A172 (cell line): Measurements from ENCODE around the gene EIPR1. TPM values are rescaled to one million over a fixed set of nuclear protein-coding genes. Genes with fewer than 3 reads are reported as not detected.
"Not testable (repeated sequence)": the region's sequence is repeated elsewhere in the genome, so short reads cannot be mapped to it uniquely, and the experiment has no call there.

ENCODE experiments used
- DNase-seq: peaks from one replicate; pipeline ENCODE4 v3.0.0-alpha.2; 2015; ENCODE audit warnings: low spot score
- total RNA-seq: library from RNA; depleted of rRNA; stranded (reverse); fragments of >200 nt; shearing (Covaris generic); gene quantifications from 2 replicates; pipeline ENCODE4 v1.2.3, GENCODE V29; 2014

Gene EIPR1
- total RNA-seq, 1 experiment from 2014 or later, result 118 TPM

DNA sequence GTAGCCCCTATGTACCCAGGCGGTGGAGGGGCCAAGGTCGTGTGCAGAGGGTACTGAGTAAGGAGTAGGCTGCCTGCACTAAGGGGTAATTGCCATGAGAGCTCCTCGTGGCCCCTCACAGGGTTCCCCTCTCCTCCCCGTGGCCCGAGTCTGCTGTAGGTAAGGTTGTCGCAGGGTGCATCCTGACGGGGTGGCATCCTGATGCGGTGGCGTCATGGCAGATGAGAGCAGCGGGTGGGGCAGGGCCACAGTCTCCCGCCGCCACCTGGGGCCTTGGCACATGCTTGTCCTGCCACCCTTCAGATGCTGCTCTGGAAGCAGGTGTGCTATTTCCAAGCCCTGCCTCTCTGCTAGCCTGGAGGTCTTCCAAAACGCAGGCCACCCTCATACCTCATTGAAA lies 89.7 kb downstream of the EIPR1 start:
- DNase-seq, result no peak

GRCh38 chr2:3286646-3287036 lies 91.0 kb downstream of the EIPR1 start:
- not testable (repeated sequence) for DNase-seq

- no peak for DNase-seq
These were observed 91.5 kb downstream of the EIPR1 start for GRCh38 chr2:3285901-3286645.

GRCh38 chr2:3284657-3285630 lies 92.7 kb downstream of the EIPR1 start:
- DNase-seq, result no peak

DNA sequence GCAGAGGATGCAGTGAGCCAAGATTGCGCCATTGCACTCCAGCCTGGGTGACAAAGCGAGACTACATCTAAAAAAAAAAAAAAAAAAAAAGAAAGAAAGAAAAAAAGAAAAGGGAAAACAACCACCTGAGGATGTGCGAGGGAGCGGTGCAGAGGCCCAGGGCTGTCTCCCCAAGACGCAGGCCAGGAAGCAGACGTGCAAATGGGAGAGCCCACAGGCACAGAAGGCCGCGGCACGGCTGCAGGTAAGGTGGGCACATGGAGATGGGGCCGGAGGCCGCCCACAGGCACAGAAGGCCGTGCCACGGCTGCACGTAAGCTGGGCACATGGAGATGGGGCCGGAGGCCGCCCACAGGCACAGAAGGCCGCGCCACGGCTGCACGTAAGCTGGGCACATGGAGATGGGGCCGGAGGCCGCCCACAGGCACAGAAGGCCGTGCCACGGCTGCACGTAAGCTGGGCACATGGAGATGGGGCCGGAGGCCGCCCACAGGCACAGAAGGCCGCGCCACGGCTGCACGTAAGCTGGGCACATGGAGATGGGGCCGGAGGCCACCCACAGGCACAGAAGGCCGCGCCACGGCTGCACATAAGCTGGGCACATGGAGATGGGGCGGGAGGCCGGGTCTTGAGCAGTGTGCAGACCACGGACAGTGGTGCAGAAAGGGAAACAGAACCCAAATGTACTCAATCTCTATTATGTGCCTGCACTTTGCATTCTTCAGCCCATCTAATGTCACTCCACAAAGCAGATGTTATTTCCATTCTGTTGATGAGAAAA lies 93.6 kb downstream of the EIPR1 start:
- not testable (repeated sequence) for DNase-seq

DNA sequence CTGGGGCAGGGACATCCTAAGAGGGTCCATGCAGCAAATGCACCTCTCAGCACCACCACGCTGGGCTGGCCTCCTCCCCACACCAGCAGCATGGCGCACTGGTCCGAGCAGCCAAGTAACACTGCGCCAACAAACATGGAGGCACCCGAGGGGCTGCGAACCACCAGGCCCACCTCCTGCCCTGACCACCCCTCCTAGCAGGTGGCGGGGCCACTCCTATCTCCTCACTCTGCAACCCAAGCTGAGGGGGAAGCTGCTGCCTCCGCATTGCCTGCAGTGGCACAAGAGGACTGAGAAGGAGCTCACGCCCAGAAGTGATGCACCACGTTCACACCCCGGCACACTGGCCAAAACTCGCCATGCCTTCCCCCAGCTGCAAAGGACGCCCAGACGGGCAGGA lies 94.4 kb downstream of the EIPR1 start:
- DNase-seq, result no peak

DNA sequence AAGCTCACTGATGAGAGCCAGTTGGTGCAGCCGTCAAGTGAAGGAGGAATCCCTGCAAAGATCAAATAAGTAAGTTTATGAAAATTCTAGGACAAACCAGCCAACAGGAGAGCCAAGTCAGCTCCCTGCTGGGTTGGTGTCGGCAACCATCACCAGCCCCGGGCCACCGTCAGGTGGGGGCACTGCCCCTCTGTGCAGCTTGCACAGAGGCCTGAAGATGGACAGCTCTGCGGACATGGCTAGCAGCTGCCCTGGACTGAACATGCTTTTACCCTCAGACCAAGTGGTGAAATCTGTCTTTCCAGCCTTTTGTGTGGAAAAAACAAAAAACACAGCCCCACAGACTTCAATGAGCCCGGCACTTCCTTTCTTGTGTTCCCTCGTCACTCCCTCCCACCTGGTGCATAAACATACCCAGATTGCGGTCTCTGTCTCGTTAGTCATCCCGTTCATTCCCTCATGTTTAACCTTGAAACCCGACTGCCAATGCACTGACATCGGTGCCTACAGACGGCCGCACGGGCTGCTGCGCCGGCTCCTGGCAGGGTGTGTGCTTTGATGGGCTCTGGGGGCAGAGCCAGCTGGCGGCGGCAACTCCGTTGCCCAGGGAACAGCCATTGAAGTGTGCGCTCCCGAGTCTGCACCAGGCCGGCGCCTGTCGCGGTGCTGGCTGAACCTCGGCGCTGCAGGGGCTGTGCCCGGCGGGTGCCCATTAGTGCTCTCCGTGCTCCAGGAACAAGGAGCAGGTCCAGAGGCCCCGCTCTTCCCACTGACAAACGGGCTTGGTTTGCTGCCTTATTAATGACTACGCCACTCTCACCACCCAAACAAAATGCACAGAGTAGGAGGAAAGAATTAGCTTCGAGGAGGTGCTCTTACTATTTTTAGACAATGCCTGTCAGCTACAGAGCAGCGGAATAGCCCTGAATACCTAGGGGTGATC lies 95.3 kb downstream of the EIPR1 start:
- DNase-seq, result peak; percentile 89

GRCh38 chr2:3280683-3281520 lies 96.7 kb downstream of the EIPR1 start:
- no peak for DNase-seq

DNA sequence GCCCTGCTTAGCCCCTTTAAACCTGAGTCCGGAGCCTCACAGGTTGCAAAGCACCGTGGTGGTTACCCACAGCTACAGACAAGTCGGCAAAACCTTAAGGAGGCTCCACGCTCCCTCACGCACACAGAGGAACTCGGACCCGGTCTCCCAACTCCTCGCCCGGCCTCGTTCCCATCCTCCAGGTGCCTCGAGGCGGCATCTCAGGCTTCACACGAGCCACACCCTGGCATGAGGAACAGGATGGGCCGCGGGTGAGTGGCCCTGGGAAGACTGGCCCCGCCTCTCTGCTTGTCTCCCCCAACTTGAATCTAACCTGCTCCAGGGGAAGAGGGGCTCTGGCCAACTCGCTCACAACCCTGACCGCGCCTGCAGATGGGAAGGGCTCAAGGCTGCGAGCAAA lies 97.4 kb downstream of the EIPR1 start:
- DNase-seq, result no peak

DNA sequence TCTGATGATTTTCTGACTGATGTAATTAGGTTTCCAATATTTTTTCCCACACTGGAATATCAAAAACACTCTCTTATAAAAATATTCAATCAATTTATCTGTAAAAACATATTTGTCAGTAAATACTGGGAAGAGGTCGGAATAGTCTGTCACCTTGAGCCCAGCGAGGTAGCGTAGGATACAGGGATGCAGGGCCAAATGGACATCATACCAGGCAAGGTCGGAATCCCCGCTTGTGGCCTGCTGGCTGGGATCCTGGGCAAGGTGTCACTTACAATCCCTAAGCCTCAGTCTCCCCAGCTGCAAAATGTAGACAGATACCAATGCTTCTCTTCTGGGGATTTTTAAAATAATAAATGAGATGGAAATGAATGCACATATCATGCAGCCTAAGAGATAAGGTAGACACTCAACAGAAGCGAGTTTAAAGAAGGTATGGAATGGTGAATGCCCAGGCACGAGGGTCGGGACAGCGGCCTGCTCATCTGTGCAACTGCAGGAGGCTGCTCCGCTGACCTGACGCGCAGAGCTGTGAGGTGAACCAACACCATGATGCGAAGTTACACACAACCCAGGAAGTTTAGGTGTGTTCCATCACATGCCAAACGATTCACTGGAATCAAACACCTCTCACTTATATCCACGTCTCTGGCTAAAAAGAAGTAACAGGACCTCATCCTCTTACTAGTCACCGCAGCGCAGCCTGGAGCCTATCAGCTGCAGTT lies 98.2 kb downstream of the EIPR1 start:
- no peak for DNase-seq

DNA sequence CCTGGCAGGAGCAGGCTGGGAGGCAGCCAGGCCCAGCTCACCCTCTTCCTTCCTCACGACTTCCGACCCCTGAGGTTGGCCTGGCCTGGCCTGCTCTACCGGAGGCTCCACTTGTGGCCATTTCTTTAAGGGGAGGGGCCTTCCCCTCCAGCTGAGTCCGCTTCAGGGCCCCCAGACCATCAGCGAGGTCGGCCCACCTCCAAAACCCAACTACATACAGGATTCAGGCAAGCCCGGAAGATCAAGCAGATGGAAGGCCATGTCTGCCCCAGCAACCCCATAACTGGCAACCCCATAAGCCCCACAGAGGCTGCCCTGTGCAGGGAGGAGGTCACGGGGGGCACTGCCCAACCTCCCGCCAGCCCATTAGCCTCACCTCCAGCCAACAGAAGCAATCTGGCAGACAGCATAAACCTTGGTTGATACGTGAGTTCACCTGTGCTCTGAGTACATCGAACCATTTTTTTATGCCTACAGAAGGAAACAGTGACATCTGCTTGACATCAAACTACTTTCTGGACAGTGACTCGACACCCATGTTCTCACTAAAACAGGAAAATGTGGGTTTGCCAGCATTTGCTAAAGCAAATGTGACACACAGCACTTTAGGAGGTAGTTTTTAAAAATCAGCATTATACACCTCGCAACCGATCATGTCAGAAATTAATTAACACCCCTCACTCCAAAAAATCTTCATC lies 98.9 kb downstream of the EIPR1 start:
- DNase-seq, result no peak

DNA sequence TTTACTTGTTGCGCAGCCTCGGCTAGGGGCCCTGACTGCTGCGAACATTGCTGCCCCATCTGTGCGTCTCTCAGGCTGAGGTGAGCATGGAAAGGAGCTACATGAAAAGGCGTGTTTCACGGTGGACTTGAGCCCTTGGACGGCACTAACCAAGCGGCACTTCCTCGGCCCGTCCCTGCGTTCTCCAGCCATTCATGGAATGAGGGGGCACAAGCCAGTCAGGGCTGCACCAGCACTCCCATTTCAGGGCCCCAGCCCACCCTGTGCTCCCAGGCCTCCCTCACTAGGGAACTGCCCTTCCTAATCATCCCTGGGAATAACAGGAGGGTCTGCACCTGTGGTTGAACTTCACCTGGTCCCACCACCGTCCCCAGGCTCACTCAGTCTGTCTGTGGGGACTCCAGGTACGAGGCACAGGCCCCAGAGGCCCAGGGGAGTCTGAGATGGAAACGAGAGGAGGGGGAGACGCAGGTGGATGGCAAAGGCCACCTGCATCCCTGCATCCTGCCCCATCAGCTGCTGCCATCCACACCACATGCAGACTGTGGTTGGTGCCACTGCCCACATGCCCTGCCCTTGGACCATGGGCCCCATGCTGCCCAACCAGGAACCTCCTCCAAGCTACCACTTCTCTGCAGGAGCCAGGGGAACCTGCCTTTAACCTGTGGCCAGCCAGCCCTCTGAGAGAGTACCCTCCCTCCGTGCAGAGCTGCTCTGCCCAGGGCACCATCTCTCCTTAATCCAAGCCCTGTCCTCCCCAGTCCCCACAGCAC lies 99.7 kb downstream of the EIPR1 start:
- DNase-seq, result no peak

DNA sequence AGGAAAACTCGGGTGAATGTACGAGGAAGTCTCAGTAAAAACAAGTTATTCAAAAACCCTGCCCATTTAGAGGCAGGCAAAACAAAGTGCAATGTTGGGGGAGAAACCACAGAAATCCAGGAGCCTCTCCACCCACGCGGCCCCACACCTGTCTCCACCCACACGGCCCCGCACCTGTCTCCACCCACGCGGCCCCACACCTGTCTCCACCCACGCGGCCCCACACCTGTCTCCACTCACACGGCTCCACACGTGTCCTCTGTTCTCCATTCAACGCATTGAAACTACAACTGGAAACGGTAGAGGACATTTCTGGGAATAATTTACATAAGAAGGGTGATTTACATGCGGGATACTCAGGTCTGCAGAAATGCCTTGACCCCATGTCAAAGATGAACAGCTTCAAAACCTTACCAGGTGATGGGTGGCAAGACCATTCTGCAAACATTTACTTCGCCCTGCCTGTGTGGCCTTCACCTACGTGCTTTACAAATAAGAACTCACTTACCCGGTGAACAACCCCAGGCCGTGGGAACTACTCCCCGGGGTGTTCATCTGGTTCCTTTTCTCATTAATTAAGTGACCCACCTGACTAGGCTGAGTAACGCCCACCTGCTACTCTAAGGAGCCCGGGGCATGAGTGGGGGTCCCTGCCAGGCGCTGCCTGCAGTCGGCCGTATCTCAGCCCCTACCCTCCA lies 100.4 kb downstream of the EIPR1 start:
- no peak for DNase-seq

- no peak for DNase-seq
These were observed 104.9 kb downstream of the EIPR1 start for GRCh38 chr2:3272761-3273160.

- DNase-seq, result no peak
These were observed 107.5 kb downstream of the EIPR1 start for GRCh38 chr2:3270095-3270478.

- no peak for DNase-seq
These were observed 108.1 kb downstream of the EIPR1 start for GRCh38 chr2:3269425-3270094.

DNA sequence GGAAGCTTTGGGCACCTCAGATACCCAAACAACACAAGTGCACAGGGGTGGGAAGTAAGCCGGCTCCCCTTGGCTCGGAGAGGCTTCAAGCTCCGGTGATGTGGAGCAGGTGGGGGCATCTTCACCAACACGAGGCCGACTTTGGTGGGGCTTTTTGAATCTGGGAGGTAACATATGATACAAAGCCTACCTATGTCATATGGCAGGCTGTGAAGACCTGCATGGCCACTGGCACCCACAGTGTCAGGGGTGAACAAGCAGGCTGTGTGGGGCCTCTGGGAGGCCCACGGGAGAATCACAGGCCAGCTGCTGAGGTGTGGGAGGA lies 109.0 kb downstream of the EIPR1 start:
- no peak for DNase-seq
